Sigmoid colon (tissue), 4 donors: ENCODE measurements around the gene MOB2.

Source experiments
- CTCF ChIP-seq, 4 experiments: fragments of 450-650 bp in 3 of 4; fragments of 200-600 bp in 1 of 4; IDR thresholded peaks; one replicate each; pipeline ENCODE4 v1.5.1; 2016 to 2019; ENCODE audit warnings: antibody characterized with exemption in 4 of 4, mild to moderate bottlenecking in 3 of 4, moderate library complexity in 2 of 4
- POLR2AphosphoS5 ChIP-seq, 4 donors: sonication (generic); formaldehyde crosslinking; IDR thresholded peaks; one replicate each; pipeline ENCODE4 v1.6.1; 2017; ENCODE audit warnings: antibody characterized with exemption in 4 of 4

- no peak for TF ChIP-seq POLR2AphosphoS5 (IDR thresholded peaks at IDR 0.05)
- no peak for TF ChIP-seq CTCF (IDR thresholded peaks at IDR 0.05)
Observed at GRCh38 chr11:1502954-1503707, 16.6 kb upstream of the MOB2 start.
